CD14-positive monocyte (primary cell): ENCODE measurements around the gene GIN1. TPM values are rescaled to one million over a fixed set of nuclear protein-coding genes. Genes with fewer than 3 reads are reported as not detected.
"Not testable (repeated sequence)": the region's sequence is repeated elsewhere in the genome, so short reads cannot be mapped to it uniquely, and the experiment has no call there.

Source experiments
- DNase-seq, 3 donors: peaks; one replicate each; pipeline ENCODE4 v3.0.0-alpha.2; 2011 to 2022
- H2AFZ ChIP-seq: 2 replicates; pipeline ENCODE4 v1.6.0; 2012; ENCODE audit warnings: mild to moderate bottlenecking, low read depth, low read length, inconsistent platforms; ENCODE audit not compliant: insufficient read depth, poor library complexity, severe bottlenecking
- H3K27ac ChIP-seq, 2 donors: 1 replicate in 1 of 2; 2 replicates in 1 of 2; pipeline ENCODE4 v1.5.1; 2012 to 2013; ENCODE audit warnings: low read length in 2 of 2, control low read depth in 1 of 2, inconsistent platforms in 1 of 2, low read depth in 1 of 2, mild to moderate bottlenecking in 1 of 2
- H3K27me3 ChIP-seq, 2 donors: one replicate each; pipeline versions ENCODE4 v1.6.0 to v1.6.1; 2011 to 2013; ENCODE audit warnings: low read length in 2 of 2; ENCODE audit not compliant: control insufficient read depth in 2 of 2, insufficient read depth in 2 of 2
- H3K36me3 ChIP-seq, 2 donors: replicated peaks in 1 of 2; 1 replicate in 1 of 2; 2 replicates in 1 of 2; pipeline versions ENCODE4 v1.5.1 to v1.6.1; 2012 to 2013; ENCODE audit warnings: low read length in 2 of 2, control low read depth in 1 of 2, inconsistent platforms in 1 of 2, mild to moderate bottlenecking in 1 of 2; ENCODE audit not compliant: insufficient read depth in 2 of 2, control insufficient read depth in 1 of 2
- H3K4me1 ChIP-seq, 2 donors: 1 replicate in 1 of 2; 2 replicates in 1 of 2; pipeline versions ENCODE4 v1.5.1 to v1.6.1; 2012 to 2013; ENCODE audit warnings: low read length in 2 of 2, control low read depth in 1 of 2, inconsistent platforms in 1 of 2, mild to moderate bottlenecking in 1 of 2, moderate library complexity in 1 of 2; ENCODE audit not compliant: insufficient read depth in 2 of 2, control insufficient read depth in 1 of 2
- H3K4me2 ChIP-seq: replicated peaks from 2 replicates; pipeline ENCODE3; 2012; ENCODE audit warnings: low read length, moderate library complexity, mild to moderate bottlenecking; ENCODE audit not compliant: poor library complexity, severe bottlenecking; ENCODE audit errors: extremely low read depth
- H3K4me3 ChIP-seq, 3 experiments: fragments of 200-600 bp in 1 of 3; sonication (generic) in 1 of 3; replicated peaks in 1 of 3; 1 replicate in 2 of 3; 2 replicates in 1 of 3; pipeline ENCODE4 v1.5.1; 2011 to 2013; ENCODE audit warnings: low read length in 3 of 3, mild to moderate bottlenecking in 3 of 3, control low read depth in 2 of 3, low read depth in 2 of 3, inconsistent platforms in 1 of 3, moderate library complexity in 1 of 3
- H3K79me2 ChIP-seq: 2 replicates; pipeline ENCODE4 v1.6.0; 2012; ENCODE audit warnings: mild to moderate bottlenecking, control low read depth, inconsistent platforms, low read length, moderate library complexity; ENCODE audit not compliant: insufficient read depth
- H3K9ac ChIP-seq: 2 replicates; pipeline ENCODE4 v1.6.0; 2017; ENCODE audit warnings: low read length, mild to moderate bottlenecking; ENCODE audit not compliant: insufficient read depth, poor library complexity, severe bottlenecking
- H3K9me3 ChIP-seq, 2 donors: replicated peaks in 1 of 2; 1 replicate in 1 of 2; 2 replicates in 1 of 2; pipeline versions ENCODE4 v1.5.1 to v1.6.1; 2012 to 2013; ENCODE audit warnings: low read length in 2 of 2, control low read depth in 1 of 2; ENCODE audit not compliant: control insufficient read depth in 1 of 2, insufficient read depth in 1 of 2
- H4K20me1 ChIP-seq: 2 replicates; pipeline ENCODE4 v1.6.0; 2012; ENCODE audit warnings: mild to moderate bottlenecking, low read length, control low read depth, moderate library complexity; ENCODE audit not compliant: insufficient read depth
- H3K27ac Mint-ChIP-seq, 7 donors: one replicate each; pipeline ENCODE4 v1.8.0; 2020; ENCODE audit warnings: mild to moderate bottlenecking in 7 of 7, mixed read lengths in 7 of 7, moderate library complexity in 6 of 7, inconsistent platforms in 2 of 7
- H3K27me3 Mint-ChIP-seq, 3 donors: one replicate each; pipeline ENCODE4 v1.8.0; 2021 to 2022; ENCODE audit warnings: low read depth in 3 of 3, mild to moderate bottlenecking in 3 of 3, mixed read lengths in 3 of 3, moderate library complexity in 3 of 3, inconsistent platforms in 1 of 3
- H3K36me3 Mint-ChIP-seq, 2 donors: one replicate each; pipeline ENCODE4 v1.8.0; 2020; ENCODE audit warnings: mixed read lengths in 2 of 2, inconsistent platforms in 1 of 2, mild to moderate bottlenecking in 1 of 2
- H3K4me1 Mint-ChIP-seq: one replicate; pipeline ENCODE4 v1.8.0; 2020; ENCODE audit warnings: mild to moderate bottlenecking, mixed read lengths
- H3K4me3 Mint-ChIP-seq, 2 donors: one replicate each; pipeline ENCODE4 v1.8.0; 2020; ENCODE audit warnings: mild to moderate bottlenecking in 2 of 2, mixed read lengths in 2 of 2, moderate library complexity in 1 of 2
- H3K9me3 Mint-ChIP-seq, 7 donors: one replicate each; pipeline ENCODE4 v1.8.0; 2020 to 2022; ENCODE audit warnings: mixed read lengths in 7 of 7, mild to moderate bottlenecking in 6 of 7, moderate library complexity in 6 of 7, inconsistent platforms in 2 of 7
- WGBS: methylation state at CpG from one replicate; pipeline ENCODE4 v1.1.5; 2013; ENCODE audit warnings: missing lambda C conversion rate; ENCODE audit not compliant: insufficient coverage; 5-methylcytosine and 5-hydroxymethylcytosine counted together
- intact Hi-C, 2 donors: fragments of 100-400 bp; cut with micrococcal nuclease; formaldehyde crosslinking; loops; one replicate each; pipeline versions ENCODE4 v1.15.0 to v1.15.1; 2023
- polyA plus RNA-seq, 3 donors: library from polyadenylated mRNA; depleted of rRNA in 1 of 3; unstranded in 2 of 3; stranded (reverse) in 1 of 3; fragments of 300-500 nt in 2 of 3; fragments of >200 nt in 1 of 3; fragmentation: Illumina TruSeq in 2 of 3; gene quantifications; 1 replicate in 2 of 3; 2 replicates in 1 of 3; pipeline ENCODE4 v1.2.3, GENCODE V29; 2012 to 2021
- TF ChIP-seq, protein P1 (sequence below): fragments of 200-600 bp; IDR thresholded peaks from one replicate; pipeline ENCODE4 v1.8.0; 2022; ENCODE audit warnings: antibody characterized with exemption, mild to moderate bottlenecking

Gene GIN1
- polyA plus RNA-seq, 3 donors: 2.2 to 4.7 (median 3.7) TPM

DNA sequence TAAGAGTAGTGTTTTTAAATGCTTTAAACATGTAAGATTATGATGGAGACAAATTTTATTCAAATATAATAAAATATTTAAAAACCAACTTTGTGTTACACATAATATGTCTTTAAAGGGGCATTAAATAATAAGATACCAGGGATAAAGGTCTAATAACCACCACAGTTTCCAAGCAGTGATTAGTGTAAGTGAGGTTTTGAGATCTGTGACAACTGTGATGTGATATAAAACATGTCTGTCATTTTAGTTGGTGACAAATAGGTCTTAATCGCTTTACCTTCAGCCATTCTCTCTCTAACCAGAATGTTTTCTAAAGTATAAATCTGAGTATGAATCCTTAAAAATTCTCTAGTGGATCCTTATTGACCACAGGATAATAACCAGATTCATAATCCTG, 28.3 kb upstream of the GIN1 start:
- Mint-ChIP-seq H3K9me3 (peaks cover 0 to 1% (median 0%) of the 10 kb centered on the region in 7 donors), H3K36me3 (peaks cover 21 to 34% of the 10 kb centered on the region in 2 donors)
- DNase-seq: no peak

DNA sequence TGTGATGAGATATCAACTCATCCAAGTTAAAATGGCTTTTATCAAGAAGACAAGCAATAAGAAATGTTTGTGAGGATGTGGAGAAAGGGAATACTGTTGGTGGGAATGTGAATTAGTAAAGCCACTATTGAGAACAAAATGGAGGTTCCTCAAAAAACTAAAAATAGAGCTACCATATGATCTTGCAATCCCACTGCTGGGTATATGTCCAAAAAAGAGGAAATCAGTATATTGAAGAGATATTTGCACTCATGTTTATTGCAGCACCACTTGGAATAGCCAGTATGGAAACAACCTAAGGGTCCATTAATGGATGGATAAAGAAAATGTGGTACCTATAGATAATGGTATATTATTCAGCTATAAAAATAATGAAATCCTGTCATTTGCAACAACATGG, 25.3 kb upstream of the GIN1 start:
- Histone ChIP-seq H3K27me3 (no peaks in the 10 kb centered on the region), H3K4me2 (no peak overlapping the region), H3K9me3 (peaks cover 0 to 9% of the 10 kb centered on the region in 2 donors), H4K20me1 (no peaks in the 10 kb centered on the region), H3K9ac (no peak overlapping the region), H3K4me3 (no peak overlapping the region), H2AFZ (no peak overlapping the region), H3K27ac (peak overlapping the region in 1 of 2 donors; percentile 38), H3K79me2 (no peaks in the 10 kb centered on the region), H3K36me3 (peaks cover 19 to 52% of the 10 kb centered on the region in 2 donors), H3K4me1 (peaks cover 3 to 11% of the 10 kb centered on the region in 2 donors)
- Mint-ChIP-seq H3K27ac (no peak overlapping the region), H3K9me3 (peaks cover 5 to 10% (median 8%) of the 10 kb centered on the region in 7 donors), H3K4me1 (peaks cover 15% of the 10 kb centered on the region), H3K36me3 (peaks cover 24 to 37% of the 10 kb centered on the region in 2 donors), H3K27me3 (no peaks in the 10 kb centered on the region), H3K4me3 (peak overlapping the region in 1 of 2 donors; percentile 19)
- intact Hi-C loops: no loop called here
- peak in 2 of 3 donors; percentile 2 to 8 for DNase-seq
- TF ChIP-seq, protein P1, sequence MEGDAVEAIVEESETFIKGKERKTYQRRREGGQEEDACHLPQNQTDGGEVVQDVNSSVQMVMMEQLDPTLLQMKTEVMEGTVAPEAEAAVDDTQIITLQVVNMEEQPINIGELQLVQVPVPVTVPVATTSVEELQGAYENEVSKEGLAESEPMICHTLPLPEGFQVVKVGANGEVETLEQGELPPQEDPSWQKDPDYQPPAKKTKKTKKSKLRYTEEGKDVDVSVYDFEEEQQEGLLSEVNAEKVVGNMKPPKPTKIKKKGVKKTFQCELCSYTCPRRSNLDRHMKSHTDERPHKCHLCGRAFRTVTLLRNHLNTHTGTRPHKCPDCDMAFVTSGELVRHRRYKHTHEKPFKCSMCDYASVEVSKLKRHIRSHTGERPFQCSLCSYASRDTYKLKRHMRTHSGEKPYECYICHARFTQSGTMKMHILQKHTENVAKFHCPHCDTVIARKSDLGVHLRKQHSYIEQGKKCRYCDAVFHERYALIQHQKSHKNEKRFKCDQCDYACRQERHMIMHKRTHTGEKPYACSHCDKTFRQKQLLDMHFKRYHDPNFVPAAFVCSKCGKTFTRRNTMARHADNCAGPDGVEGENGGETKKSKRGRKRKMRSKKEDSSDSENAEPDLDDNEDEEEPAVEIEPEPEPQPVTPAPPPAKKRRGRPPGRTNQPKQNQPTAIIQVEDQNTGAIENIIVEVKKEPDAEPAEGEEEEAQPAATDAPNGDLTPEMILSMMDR: no peak

More for the DNA sequence above, 28.3 kb upstream of the GIN1 start:
- intact Hi-C loops: no loop called here
- Histone ChIP-seq H3K36me3 (peaks cover 37 to 63% of the 10 kb centered on the region in 2 donors), H3K9ac (no peak overlapping the region), H2AFZ (no peak overlapping the region), H3K79me2 (no peaks in the 10 kb centered on the region), H3K27me3 (no peaks in the 10 kb centered on the region), H3K4me1 (peaks cover 3 to 11% of the 10 kb centered on the region in 2 donors), H4K20me1 (no peaks in the 10 kb centered on the region), H3K27ac (no peak overlapping the region), H3K9me3 (no peaks in the 10 kb centered on the region), H3K4me2 (no peak overlapping the region), H3K4me3 (no peak overlapping the region)
- Mint-ChIP-seq H3K27ac (peak overlapping the region in 1 of 7 donors; percentile 7), H3K4me1 (peaks cover 13% of the 10 kb centered on the region), H3K4me3 (no peak overlapping the region), H3K27me3 (no peaks in the 10 kb centered on the region)
- TF ChIP-seq, protein P1: no peak
- WGBS: no CpG with 5 or more reads among the region's 1 CpG

DNA sequence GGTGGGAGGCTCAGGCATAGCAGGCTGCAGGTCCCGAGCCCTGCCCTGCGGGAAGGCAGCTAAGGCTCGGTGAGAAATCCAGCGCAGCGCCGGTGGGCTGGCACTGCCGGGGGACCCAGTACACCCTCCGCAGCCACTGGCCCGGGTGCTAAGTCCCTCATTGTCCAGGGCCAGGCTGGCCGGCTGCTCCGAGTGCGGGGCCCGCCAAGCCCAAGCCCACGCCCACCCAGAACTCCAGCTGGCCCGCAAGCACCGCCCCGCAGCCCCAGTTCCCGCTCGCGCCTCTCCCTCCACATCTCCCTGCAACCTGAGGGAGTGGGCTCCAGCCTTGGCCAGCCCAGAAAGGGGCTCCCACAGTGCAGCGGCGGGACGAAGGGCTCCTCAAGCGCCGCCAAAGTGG, 22.2 kb upstream of the GIN1 start:
- intact Hi-C loops, H3K4me3 Mint-ChIP-seq, H2AFZ ChIP-seq, H3K27me3 Mint-ChIP-seq, H3K4me3 ChIP-seq, H3K27ac ChIP-seq, DNase-seq, H3K4me2 ChIP-seq, H3K27me3 ChIP-seq, H3K9me3 ChIP-seq, H3K27ac Mint-ChIP-seq, H3K9ac ChIP-seq, H4K20me1 ChIP-seq, H3K79me2 ChIP-seq, H3K9me3 Mint-ChIP-seq: not testable (repeated sequence)
- H3K36me3 ChIP-seq: peaks cover 18 to 52% of the 10 kb centered on the region in 2 donors
- WGBS: over 99% methylated on average over 21 of the region's 25 CpGs
- peaks cover 15% of the 10 kb centered on the region for H3K4me1 Mint-ChIP-seq
- H3K4me1 ChIP-seq: peaks cover 3 to 11% of the 10 kb centered on the region in 2 donors
- H3K36me3 Mint-ChIP-seq: peaks cover 31 to 41% of the 10 kb centered on the region in 2 donors
